OCI-LY7 (cell line): ENCODE results near the gene INTS7.

ENCODE experiments used
- CTCF ChIP-seq: fragments of 200-600 bp; sonication (generic); conservative IDR thresholded peaks from 2 replicates; pipeline ENCODE4 v1.5.1; 2014; ENCODE audit warnings: mild to moderate bottlenecking, antibody characterized with exemption, low read length, moderate library complexity, mixed read lengths
- EZH2phosphoT487 ChIP-seq: fragments of 200-600 bp; sonication (generic); IDR thresholded peaks from 2 replicates; pipeline ENCODE4 v1.6.1; 2018; ENCODE audit warnings: low read depth, borderline replicate concordance, mild to moderate bottlenecking, mixed run types, antibody characterized with exemption, low read length, moderate library complexity, mixed read lengths

- TF ChIP-seq CTCF (no peak), EZH2phosphoT487 (no peak)
Observed at GRCh38 chr1:212074313-212074712, 39.0 kb upstream of the INTS7 start.
